Heart right ventricle (tissue), 16 donors: ENCODE measurements around the gene CAMSAP1. TPM values are rescaled to one million over a fixed set of nuclear protein-coding genes. Genes with fewer than 3 reads are reported as not detected.

ENCODE experiments used
- ATAC-seq, 8 donors: fragments of 200-7000 bp; cut with Tn5 transposase; one replicate each; pipeline ENCODE4 v1.9.1; 2020; ENCODE audit warnings: mild to moderate bottlenecking in 8 of 8, moderate library complexity in 8 of 8, moderate number of reproducible peaks in 1 of 8
- DNase-seq, 2 donors: peaks; one replicate each; pipeline ENCODE4 v3.0.0-alpha.2; 2020
- H3K27ac ChIP-seq, 10 donors: fragments of 200-600 bp; sonication (generic) in 2 of 10; one replicate each; pipeline versions ENCODE4 v1.5.0 to v1.8.0; 2020 to 2022; ENCODE audit warnings: mild to moderate bottlenecking in 3 of 10
- H3K27me3 ChIP-seq, 7 donors: fragments of 200-600 bp; one replicate each; pipeline ENCODE4 v1.8.0; 2021 to 2022; ENCODE audit warnings: mild to moderate bottlenecking in 2 of 7
- H3K36me3 ChIP-seq, 9 donors: fragments of 200-600 bp; sonication (generic) in 1 of 9; one replicate each; pipeline versions ENCODE4 v1.5.0 to v1.8.0; 2020 to 2022; ENCODE audit warnings: mild to moderate bottlenecking in 2 of 9
- H3K4me1 ChIP-seq, 9 donors: fragments of 200-600 bp; sonication (generic) in 1 of 9; one replicate each; pipeline versions ENCODE4 v1.5.0 to v1.8.0; 2020 to 2022; ENCODE audit warnings: mild to moderate bottlenecking in 4 of 9
- H3K4me3 ChIP-seq, 10 donors: fragments of 200-600 bp; sonication (generic) in 2 of 10; one replicate each; pipeline versions ENCODE4 v1.5.0 to v1.8.0; 2020 to 2022; ENCODE audit warnings: mild to moderate bottlenecking in 7 of 10, moderate library complexity in 2 of 10
- H3K9me3 ChIP-seq, 11 donors: fragments of 200-600 bp in 10 of 11; sonication (generic) in 2 of 11; one replicate each; pipeline versions ENCODE4 v1.5.0 to v1.8.0; 2013 to 2022; ENCODE audit warnings: mild to moderate bottlenecking in 2 of 11, control low read depth in 1 of 11, moderate library complexity in 1 of 11
- CTCF ChIP-seq, 9 donors: fragments of 200-600 bp; sonication (generic) in 2 of 9; IDR thresholded peaks; one replicate each; pipeline versions ENCODE4 v1.5.0 to v1.8.0; 2021 to 2022; ENCODE audit warnings: antibody characterized with exemption in 9 of 9, mild to moderate bottlenecking in 5 of 9, moderate library complexity in 1 of 9
- WGBS, 2 donors: extraction: QIAGEN DNeasy Blood & Tissue Kit; methylation state at CpG; one replicate each; pipeline ENCODE4 v1.1.7; 2013; ENCODE audit warnings: inconsistent platforms in 1 of 2; 5-methylcytosine and 5-hydroxymethylcytosine counted together
- intact Hi-C, 10 donors: fragments of 100-400 bp; cut with DNase I; formaldehyde crosslinking; loops; one replicate each; pipeline versions ENCODE4 v1.11.1 to v1.14.2; 2022
- polyA plus RNA-seq, 2 donors: library from polyadenylated mRNA; stranded (reverse); fragments of 200-250 nt; gene quantifications; one replicate each; pipeline ENCODE4 v1.2.3, GENCODE V29; 2013
- total RNA-seq, 10 donors: library from RNA; stranded (reverse); fragmentation: NEBNext Ultra II Directional in 3 of 10; extraction: Animal tissue kit (Norgen Biotek cat#: 25700) in 3 of 10; gene quantifications; one replicate each; pipeline versions ENCODE4 v1.2.1 to v1.2.4, GENCODE V29; 2021 to 2023
- donor health status: Arrhythmogenic right ventricular cardiomyopathy.
- donor health status: ischemic (EF 13 %, LVEDD 7.1; RV severe dilation, severe dysfunction).
- donor health status: healthy with polysubstance abuse.
- donor health status: DM: no; HTN: yes; CAD: no.
- donor health status: DM: no; HTN: no; CAD: no.
- donor health status: ischemic (EF 25% LVEDD 6.9; RV normal size, moderate dysfunction).
- donor health status: ischemic (EF 25% LVEDD 5.7; RV mildly dilated, moderate dysfunction).
- donor health status: healthy.
- donor health status: DM: yes; HTN: yes; CAD: no.
- donor health status: Ischemic cardiomyopathy.
- donor health status: ischemic (EF 35%, LVEDD 5.7; RV mildly dilated, moderate dysfunction).
- donor health status: nonischemic (EF 11% LVEDD 7.7; RV severe dilation, severe dysfunction).
- donor health status: DM: yes; HTN: yes; CAD: no.
- donor health status: PGD.
- donor health status: ischemic (EF 29% LVEDD 5.4; RV normal size, mild dysfunction).
- donor health status: nonischemic (EF 23%, LVEDD 6.1; RV moderate dilation, normal function).

CAMSAP1 gene
- total and polyA plus RNA-seq, 12 donors, result 6.7 to 25.0 (median 19.4) TPM

GRCh38 chr9:135819905-135820304, 87.4 kb downstream of the CAMSAP1 start:
- DNase-seq (no peak), ATAC-seq (no peak)
- H3K4me3 ChIP-seq, result no peak overlapping the region

GRCh38 chr9:135818718-135819475, 88.4 kb downstream of the CAMSAP1 start:
- no peak for DNase-seq
- WGBS, 2 donors, result 95 to 99% methylated on average over 43 of the region's 43 CpGs

More at GRCh38 chr9:135819905-135820304, 87.4 kb downstream of the CAMSAP1 start:
- Histone ChIP-seq H3K36me3 (peaks cover 0 to 100% (median 74%) of the 10 kb centered on the region in 9 donors), H3K4me1 (no peaks in the 10 kb centered on the region), H3K27ac (no peak overlapping the region), H3K9me3 (no peaks in the 10 kb centered on the region), H3K27me3 (no peaks in the 10 kb centered on the region)
- WGBS, 2 donors, result 94 to 95% methylated on average over 13 of the region's 13 CpGs
- no peak for TF ChIP-seq CTCF (IDR thresholded peaks at IDR 0.05)
- intact Hi-C loops, result no loop called here

GRCh38 chr9:135817951-135818717, 89.2 kb downstream of the CAMSAP1 start:
- Histone ChIP-seq H3K36me3 (peaks cover 0 to 100% (median 76%) of the 10 kb centered on the region in 9 donors), H3K4me3 (no peak overlapping the region), H3K9me3 (no peaks in the 10 kb centered on the region), H3K4me1 (no peaks in the 10 kb centered on the region), H3K27ac (no peak overlapping the region), H3K27me3 (no peaks in the 10 kb centered on the region)
- 96 to 97% methylated on average over 66 of the region's 66 CpGs for WGBS, 2 donors
- intact Hi-C loops, result no loop called here
- DNase-seq, result no peak
- ATAC-seq, result no peak
- no peak for TF ChIP-seq CTCF (IDR thresholded peaks at IDR 0.05)

More at GRCh38 chr9:135818718-135819475, 88.4 kb downstream of the CAMSAP1 start:
- Histone ChIP-seq H3K4me3 (no peak overlapping the region), H3K36me3 (peaks cover 0 to 100% (median 78%) of the 10 kb centered on the region in 9 donors), H3K4me1 (no peaks in the 10 kb centered on the region), H3K9me3 (no peaks in the 10 kb centered on the region), H3K27ac (no peak overlapping the region), H3K27me3 (no peaks in the 10 kb centered on the region)
- no peak for ATAC-seq
- intact Hi-C loops, result no loop called here
- TF ChIP-seq CTCF (IDR thresholded peaks at IDR 0.05), result no peak

GRCh38 chr9:135816651-135816970, 90.7 kb downstream of the CAMSAP1 start:
- H3K9me3 ChIP-seq, result no peaks in the 10 kb centered on the region
- DNase-seq (no peak), ATAC-seq (no peak)
- TF ChIP-seq CTCF (IDR thresholded peaks at IDR 0.05), result no peak
- intact Hi-C loops, result no loop called here
- H3K4me1 ChIP-seq, result peaks cover 0 to under 1% (median 0%) of the 10 kb centered on the region in 9 donors
- H3K4me3 ChIP-seq, result no peak overlapping the region
- 84 to 89% methylated on average over 12 of the region's 12 CpGs for WGBS, 2 donors
- H3K27ac ChIP-seq, result no peak overlapping the region
- no peaks in the 10 kb centered on the region for H3K27me3 ChIP-seq
- peaks cover 0 to 100% (median 68%) of the 10 kb centered on the region in 9 donors for H3K36me3 ChIP-seq
